HG02852 (cell line): Measurements from ENCODE around the gene DHCR24.

Experiments used
- ATAC-seq: cut with Tn5 transposase; IDR thresholded peaks from one replicate; pipeline ENCODE4 v1.9.1; 2021; ENCODE audit warnings: mild to moderate bottlenecking, moderate library complexity; ENCODE audit not compliant: unreplicated experiment

The DHCR24 gene

GRCh38 chr1:54819733-54820132 is 67.3 kb downstream of the DHCR24 start:
- ATAC-seq: no peak

- ATAC-seq: no peak
Observed at GRCh38 chr1:54819195-54819536, 67.8 kb downstream of the DHCR24 start.

GRCh38 chr1:54818461-54819194 is 68.4 kb downstream of the DHCR24 start:
- ATAC-seq: no peak

- no peak for ATAC-seq
Observed at GRCh38 chr1:54816951-54817350, 70.0 kb downstream of the DHCR24 start.

GRCh38 chr1:54816130-54816529 is 70.9 kb downstream of the DHCR24 start:
- ATAC-seq: no peak

- ATAC-seq: no peak
Observed at GRCh38 chr1:54815086-54815876, 71.7 kb downstream of the DHCR24 start.

GRCh38 chr1:54814571-54814970 is 72.4 kb downstream of the DHCR24 start:
- no peak for ATAC-seq

GRCh38 chr1:54814126-54814498 is 72.9 kb downstream of the DHCR24 start:
- ATAC-seq: no peak

- ATAC-seq: peak; percentile 20
Observed at GRCh38 chr1:54813485-54814125, 73.4 kb downstream of the DHCR24 start.

GRCh38 chr1:54812801-54813484 is 74.1 kb downstream of the DHCR24 start:
- peak; percentile 52 for ATAC-seq

GRCh38 chr1:54811739-54812655 is 75.0 kb downstream of the DHCR24 start:
- no peak for ATAC-seq

- ATAC-seq: no peak
Observed at GRCh38 chr1:54811066-54811465, 75.9 kb downstream of the DHCR24 start.

- peak; percentile 50 for ATAC-seq
Observed at GRCh38 chr1:54810153-54810942, 76.6 kb downstream of the DHCR24 start.

GRCh38 chr1:54809496-54810074 is 77.4 kb downstream of the DHCR24 start:
- ATAC-seq: no peak

GRCh38 chr1:54808443-54809207 is 78.4 kb downstream of the DHCR24 start:
- ATAC-seq: no peak

GRCh38 chr1:54807756-54808155 is 79.2 kb downstream of the DHCR24 start:
- no peak for ATAC-seq

GRCh38 chr1:54806931-54807611 is 79.9 kb downstream of the DHCR24 start:
- no peak for ATAC-seq

- ATAC-seq: no peak
Observed at GRCh38 chr1:54805981-54806381, 81.0 kb downstream of the DHCR24 start.
